ENCODE data around the gene PEX11G.
"Not testable (repeated sequence)": the region's sequence is repeated elsewhere in the genome, so short reads cannot be mapped to it uniquely, and the experiment has no call there.

Gene PEX11G

DNA sequence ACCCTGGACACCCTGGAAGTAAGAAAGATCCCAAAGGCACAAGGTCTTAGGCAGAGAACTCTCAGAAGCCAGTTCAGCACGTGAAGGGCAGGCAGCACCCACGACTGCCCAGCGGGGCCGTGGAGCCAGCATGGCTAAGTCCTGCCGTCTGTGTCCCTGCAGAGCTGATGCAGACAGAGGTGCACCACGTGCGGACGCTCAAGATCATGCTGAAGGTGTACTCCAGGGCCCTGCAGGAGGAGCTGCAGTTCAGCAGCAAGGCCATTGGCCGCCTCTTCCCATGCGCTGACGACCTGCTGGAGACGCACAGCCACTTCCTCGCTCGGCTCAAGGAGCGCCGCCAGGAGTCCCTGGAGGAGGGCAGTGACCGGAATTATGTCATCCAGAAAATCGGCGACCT is 44.8 kb downstream of the PEX11G start:
- H3K4me3 ChIP-seq (ENCODE audit: low read depth, low read length): no peak overlapping the region
- TF ChIP-seq, protein P1, sequence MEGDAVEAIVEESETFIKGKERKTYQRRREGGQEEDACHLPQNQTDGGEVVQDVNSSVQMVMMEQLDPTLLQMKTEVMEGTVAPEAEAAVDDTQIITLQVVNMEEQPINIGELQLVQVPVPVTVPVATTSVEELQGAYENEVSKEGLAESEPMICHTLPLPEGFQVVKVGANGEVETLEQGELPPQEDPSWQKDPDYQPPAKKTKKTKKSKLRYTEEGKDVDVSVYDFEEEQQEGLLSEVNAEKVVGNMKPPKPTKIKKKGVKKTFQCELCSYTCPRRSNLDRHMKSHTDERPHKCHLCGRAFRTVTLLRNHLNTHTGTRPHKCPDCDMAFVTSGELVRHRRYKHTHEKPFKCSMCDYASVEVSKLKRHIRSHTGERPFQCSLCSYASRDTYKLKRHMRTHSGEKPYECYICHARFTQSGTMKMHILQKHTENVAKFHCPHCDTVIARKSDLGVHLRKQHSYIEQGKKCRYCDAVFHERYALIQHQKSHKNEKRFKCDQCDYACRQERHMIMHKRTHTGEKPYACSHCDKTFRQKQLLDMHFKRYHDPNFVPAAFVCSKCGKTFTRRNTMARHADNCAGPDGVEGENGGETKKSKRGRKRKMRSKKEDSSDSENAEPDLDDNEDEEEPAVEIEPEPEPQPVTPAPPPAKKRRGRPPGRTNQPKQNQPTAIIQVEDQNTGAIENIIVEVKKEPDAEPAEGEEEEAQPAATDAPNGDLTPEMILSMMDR (IDR thresholded peaks at IDR 0.05; ENCODE audit: insufficient read depth, low read length, missing control alignments): no peak
- DNase-seq (ENCODE audit: low read depth, low spot score): no peak
- CTCF ChIA-PET: no interaction called here
- POLR2A ChIA-PET: no interaction called here

DNA sequence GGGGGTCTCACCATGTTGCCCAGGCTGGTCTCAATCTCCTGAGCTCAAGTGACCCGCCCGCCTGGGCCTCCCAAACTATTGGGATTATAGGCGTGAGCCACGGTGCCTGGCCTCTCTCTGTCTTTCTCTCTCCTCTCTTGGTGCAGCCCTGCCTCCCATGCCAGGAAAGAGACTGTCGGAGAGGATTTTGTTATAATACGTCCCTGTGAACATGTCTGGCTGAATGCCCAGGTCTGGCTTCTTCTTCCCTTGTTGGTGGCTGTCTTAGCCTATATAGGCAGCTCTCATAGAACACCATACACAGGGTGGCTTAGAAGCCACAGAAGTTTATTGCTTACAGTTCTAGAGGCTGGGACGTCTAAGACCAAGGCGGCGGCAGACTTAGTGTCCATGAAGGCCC is 46.4 kb downstream of the PEX11G start:
- DNase-seq (ENCODE audit: low read depth, low spot score): no peak
- TF ChIP-seq, protein P1 (IDR thresholded peaks at IDR 0.05; ENCODE audit: insufficient read depth, low read length, missing control alignments): no peak
- POLR2A ChIA-PET: no interaction called here
- CTCF ChIA-PET: no interaction called here
- no peak overlapping the region for H3K4me3 ChIP-seq (ENCODE audit: low read depth, low read length)

DNA sequence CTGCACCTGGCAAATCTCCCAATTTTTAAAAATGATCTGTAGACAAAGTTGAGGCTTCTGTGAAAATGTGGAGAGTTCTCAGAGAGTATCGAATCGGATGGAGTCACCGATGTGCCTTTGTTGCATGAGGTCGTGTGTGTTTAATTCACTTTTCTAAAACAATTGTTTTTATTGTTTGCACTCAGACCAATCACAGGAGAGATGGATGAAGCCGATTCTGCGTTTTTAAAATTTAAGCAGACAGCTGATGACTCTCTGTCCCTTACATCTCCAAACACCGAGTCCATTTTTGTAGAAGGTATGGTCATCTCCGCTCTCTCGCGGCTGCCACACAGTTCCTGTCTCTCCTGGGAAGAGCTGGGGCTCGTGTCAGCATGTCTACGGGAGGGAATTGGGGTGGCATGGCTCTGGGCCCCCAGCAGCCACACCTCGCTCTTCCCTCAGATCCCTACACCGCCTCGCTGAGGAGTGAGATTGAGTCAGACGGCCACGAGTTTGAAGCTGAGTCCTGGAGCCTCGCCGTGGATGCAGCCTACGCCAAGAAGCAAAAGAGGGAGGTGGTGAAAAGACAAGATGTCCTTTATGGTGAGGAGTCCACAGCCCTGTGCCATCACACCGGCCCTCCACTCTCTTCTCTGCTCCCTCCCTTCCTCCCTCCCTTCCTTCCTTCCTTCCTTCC is 47.2 kb downstream of the PEX11G start:
- DNase-seq (ENCODE audit: low read depth, low spot score): no peak
- no peak overlapping the region for H3K4me3 ChIP-seq (ENCODE audit: low read depth, low read length)
- TF ChIP-seq, protein P1 (IDR thresholded peaks at IDR 0.05; ENCODE audit: insufficient read depth, low read length, missing control alignments): no peak
- POLR2A ChIA-PET: no interaction called here
- CTCF ChIA-PET: no interaction called here

DNA sequence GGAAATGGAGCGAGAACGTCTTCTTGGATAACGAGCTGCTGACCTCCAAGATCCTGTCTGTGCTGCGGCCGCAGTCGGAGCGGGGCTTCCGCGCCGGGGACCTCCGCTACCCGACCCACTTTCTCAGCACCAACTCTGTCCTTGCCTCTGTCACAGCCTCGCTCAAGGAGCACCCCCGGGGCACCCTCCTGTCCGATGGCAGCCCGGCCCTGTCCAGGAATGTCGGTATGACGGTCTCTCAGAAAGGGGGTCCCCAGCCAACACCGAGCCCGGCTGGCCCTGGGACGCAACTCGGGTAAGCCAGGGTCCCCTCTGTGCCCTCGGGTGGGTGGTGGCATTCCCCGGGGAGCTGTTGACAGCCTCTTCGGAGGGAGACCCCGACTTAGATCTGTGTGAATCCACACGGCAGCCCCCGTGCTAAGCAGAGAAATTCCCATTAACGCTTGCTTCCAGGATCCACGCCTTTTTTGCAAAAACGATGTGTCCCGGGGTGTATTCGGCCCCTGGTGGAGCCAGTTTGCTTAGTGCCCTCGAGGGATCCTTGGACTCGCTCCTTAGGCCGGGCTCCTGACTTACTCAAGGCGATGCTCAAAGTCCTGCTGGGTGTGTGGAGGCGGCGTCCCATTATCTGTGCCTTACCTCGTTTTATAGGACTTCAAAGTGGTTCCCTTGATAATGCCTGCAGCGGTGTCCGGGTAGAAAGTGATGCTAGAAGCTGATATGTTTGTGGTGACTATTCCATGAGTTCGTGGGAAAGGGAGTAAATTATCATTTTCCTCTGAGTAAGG is 48.5 kb downstream of the PEX11G start:
- ChIA-PET CTCF (no interaction called here), POLR2A (interaction anchor here (1.2 kb wide), 1 partner anchor 12 kb away, joined by 4 read pairs; no protein-coding TSS in a partner anchor)
- no peak overlapping the region for H3K4me3 ChIP-seq (ENCODE audit: low read depth, low read length)
- TF ChIP-seq, protein P1 (IDR thresholded peaks at IDR 0.05; ENCODE audit: insufficient read depth, low read length, missing control alignments): no peak
- DNase-seq (ENCODE audit: low read depth, low spot score): no peak

DNA sequence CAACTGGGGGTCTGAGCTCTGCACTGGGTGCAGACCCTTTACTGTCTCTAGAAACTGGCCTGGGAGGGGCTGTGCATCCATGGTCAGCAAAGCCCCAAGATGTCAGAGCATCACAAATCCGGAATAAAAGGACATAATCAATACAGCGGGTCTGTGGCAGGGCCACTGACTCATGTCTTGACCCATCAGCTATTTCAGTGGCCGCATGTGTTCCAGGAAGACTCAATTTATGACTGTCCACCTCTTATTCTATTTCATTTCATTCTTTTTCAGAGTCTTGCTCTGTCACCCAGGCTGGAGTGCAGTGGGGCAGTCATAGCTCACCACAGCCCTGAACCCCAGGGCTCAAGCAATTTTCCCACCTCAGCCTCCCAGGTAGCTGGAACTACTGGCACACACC is 53.2 kb downstream of the PEX11G start:
- POLR2A ChIA-PET: no interaction called here
- TF ChIP-seq, protein P1 (IDR thresholded peaks at IDR 0.05; ENCODE audit: insufficient read depth, low read length, missing control alignments): no peak
- CTCF ChIA-PET: no interaction called here
- no peak overlapping the region for H3K4me3 ChIP-seq (ENCODE audit: low read depth, low read length)
- no peak for DNase-seq (ENCODE audit: low read depth, low spot score)

DNA sequence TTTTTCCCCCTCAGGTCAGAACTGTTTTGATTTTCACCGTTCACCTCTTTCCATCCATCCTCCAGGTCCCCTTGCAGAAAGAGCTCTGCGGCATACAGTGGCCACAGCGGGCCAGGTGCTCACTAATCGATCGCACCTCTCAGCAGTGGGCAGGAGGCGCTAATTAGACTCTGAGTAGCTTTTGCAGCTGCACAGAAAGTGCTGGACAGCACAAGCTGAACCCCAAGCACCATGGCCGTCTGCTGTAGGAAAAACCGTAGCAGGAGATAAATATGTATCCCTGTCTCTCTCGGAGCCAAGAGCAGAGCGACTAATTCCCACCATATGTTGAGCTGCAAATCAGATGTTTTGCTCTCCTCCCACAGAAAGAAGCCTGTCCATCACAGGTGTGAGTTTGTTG is 54.4 kb downstream of the PEX11G start:
- ChIA-PET CTCF (interaction anchor here (1.3 kb wide), 1 partner anchor 11 kb away, joined by 3 read pairs; no protein-coding TSS in a partner anchor), POLR2A (no interaction called here)
- no peak for DNase-seq (ENCODE audit: low read depth, low spot score)
- TF ChIP-seq, protein P1 (IDR thresholded peaks at IDR 0.05; ENCODE audit: insufficient read depth, low read length, missing control alignments): no peak
- no peak overlapping the region for H3K4me3 ChIP-seq (ENCODE audit: low read depth, low read length)

DNA sequence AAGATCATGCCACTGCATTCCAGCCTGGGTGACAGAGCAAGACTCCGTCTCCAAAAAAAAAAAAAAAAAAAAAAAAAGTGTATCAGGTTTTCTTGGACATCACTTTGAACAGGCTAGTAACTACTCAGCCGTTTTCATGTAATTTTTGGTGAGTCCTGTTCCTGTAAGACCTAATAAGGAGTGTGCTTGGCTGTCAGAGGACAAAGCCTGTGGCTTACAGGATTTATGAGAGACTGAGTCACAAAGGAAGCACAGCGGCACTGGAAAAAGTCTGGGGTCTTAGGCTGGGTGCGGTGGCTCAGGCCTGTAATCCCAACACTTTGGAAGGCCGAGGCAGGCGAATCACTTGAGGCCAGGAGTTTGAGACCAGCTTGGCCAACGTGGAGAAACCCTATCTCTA is 55.4 kb downstream of the PEX11G start:
- CTCF ChIA-PET: interaction anchor here (1.3 kb wide), 1 partner anchor 12 kb away, joined by 3 read pairs; no protein-coding TSS in a partner anchor
- H3K4me3 ChIP-seq (ENCODE audit: low read depth, low read length); DNase-seq (ENCODE audit: low read depth, low spot score); POLR2A ChIA-PET: not testable (repeated sequence)

Data from AG04449 (cell line).